Right renal pelvis (tissue), 4 donors: ENCODE data around the gene TJP3. TPM values are rescaled to one million over a fixed set of nuclear protein-coding genes. Genes with fewer than 3 reads are reported as not detected.
"Not testable (repeated sequence)": the region's sequence is repeated elsewhere in the genome, so short reads cannot be mapped to it uniquely, and the experiment has no call there.

ENCODE experiments used
- DNase-seq, 4 donors: peaks; one replicate each; pipeline ENCODE4 v3.0.0-alpha.2; 2013; ENCODE audit warnings: low read depth in 4 of 4, low spot score in 3 of 4, missing footprints in 1 of 4
- polyA plus RNA-seq, 4 donors: library from polyadenylated mRNA; unstranded; fragments of 120-200 nt; gene quantifications; one replicate each; pipeline ENCODE4 v1.2.1, GENCODE V29; 2013; ENCODE audit not compliant: insufficient read length in 4 of 4

The TJP3 gene
- polyA plus RNA-seq, 4 donors = 7.7 to 11.3 (median 9.6) TPM

DNA sequence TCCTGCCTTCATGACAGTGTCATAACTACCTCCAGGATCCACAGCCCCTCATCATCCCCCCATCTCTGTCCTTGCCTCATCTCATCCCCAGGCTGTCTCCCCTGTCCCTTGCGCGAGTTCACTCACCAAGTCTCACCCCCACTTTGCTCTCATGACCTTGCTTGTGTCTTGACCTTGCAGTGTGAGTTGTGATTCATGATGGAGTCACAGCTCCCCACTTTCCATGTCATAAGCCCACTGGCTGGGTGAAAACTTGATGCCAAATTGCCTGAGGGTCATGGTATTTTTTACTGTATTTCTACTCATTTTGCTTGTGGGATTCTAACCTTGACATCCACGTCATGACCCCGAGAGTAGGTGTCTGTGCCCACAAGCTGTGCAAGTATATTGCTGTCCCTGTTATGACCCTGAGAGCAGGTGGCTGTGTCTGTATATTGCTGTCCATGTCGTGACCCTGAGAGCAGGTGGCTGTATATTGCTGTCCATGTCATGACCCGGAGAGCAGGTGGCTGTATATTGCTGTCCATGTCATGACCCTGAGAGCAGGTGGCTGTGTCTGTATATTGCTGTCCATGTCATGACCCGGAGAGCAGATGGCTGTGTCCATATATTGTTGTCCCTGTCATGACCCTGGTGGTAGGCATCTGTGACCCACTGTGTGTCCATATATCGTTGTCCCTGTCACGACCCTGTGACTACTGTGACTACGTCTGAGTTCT is 29.5 kb downstream of the TJP3 start:
- DNase-seq = no peak

DNA sequence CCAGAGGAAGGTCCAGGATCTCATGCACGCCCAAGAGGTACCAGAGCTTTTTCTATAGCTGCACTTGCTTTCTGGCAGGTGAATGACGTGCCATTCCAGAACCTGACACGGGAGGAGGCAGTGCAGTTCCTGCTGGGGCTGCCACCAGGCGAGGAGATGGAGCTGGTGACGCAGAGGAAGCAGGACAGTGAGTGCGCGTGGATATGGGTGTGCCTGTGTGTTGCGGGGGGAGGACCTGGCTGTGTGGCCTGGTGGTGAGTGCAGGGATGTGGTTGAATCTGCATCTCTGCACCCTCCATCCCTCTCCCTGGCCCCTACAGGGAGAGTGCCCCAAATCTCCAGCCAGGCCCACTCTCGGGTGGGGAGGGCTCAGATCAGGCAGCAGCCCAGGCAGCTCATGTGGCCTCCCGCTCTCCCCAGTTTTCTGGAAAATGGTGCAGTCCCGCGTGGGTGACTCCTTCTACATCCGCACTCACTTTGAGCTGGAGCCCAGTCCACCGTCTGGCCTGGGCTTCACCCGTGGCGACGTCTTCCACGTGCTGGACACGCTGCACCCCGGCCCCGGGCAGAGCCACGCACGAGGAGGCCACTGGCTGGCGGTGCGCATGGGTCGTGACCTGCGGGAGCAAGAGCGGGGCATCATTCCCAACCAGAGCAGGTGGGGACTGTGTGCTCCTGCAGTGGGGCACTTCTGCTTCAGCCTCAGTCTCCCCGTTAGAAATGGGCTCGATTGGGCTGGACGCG is 30.5 kb downstream of the TJP3 start:
- no peak for DNase-seq

DNA sequence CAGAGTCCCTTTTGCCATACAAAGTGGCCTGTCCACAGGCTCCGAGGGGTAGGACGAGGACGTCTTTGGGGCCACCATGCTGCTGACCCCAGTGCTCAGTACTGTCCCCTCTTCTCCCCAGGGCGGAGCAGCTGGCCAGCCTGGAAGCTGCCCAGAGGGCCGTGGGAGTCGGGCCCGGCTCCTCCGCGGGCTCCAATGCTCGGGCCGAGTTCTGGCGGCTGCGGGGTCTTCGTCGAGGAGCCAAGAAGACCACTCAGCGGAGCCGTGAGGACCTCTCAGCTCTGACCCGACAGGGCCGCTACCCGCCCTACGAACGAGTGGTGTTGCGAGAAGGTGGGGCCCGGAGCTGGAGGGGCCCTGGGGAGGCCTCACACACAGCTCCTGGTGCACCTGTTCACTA is 32.2 kb downstream of the TJP3 start:
- no peak for DNase-seq

DNA sequence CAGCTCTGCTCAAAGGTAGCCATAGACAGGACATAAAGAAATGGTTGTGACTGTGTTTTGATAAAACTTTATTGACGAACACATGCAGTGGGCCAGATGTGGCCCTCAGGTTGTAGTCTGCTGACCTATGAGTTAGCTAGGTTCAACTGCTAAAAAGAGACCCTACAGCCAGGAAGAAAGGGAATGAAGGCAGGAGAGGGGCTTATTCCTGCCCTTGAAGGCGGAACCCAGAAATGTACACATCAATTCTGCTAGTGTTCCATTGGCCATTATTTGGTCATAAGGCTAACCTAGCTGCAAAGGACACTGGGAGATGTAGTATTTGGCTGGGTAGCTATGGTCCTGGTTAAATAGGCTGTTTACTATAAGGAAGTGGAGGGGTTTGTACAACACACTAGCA is 35.3 kb downstream of the TJP3 start:
- DNase-seq = no peak

DNA sequence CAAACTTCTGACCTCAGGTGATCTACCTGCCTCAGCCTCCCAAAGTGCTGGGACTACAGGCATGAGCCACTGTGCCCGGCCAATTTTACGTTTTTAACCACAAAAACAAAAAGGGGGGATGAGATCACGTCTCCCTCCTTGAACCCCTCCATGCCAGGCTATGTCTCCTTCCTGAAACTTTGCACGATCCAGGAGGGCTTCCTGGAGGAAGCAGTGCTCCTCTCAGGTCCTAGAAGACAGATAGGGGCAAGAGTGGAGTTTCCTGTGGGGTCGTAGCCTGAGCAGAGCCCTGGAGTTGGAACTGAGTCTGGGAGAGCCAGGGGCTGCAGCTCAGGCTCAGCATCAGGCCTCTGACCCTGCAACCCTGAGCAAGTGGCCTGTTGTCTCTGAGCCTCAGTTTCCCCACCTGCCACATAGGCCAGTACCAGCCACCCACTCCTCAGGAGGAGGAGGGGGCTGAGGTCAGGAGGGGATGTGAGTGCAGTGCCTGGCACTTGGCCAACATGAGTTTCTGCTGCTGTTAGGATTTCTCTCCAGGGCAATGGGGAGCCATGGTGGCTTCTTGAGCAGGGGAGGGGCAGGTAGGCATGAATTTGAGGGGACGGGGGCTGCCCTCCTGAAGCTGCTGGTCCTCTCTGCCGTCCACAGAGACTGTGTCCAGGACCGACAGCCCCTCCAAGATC is 37.3 kb downstream of the TJP3 start:
- DNase-seq = no peak

DNA sequence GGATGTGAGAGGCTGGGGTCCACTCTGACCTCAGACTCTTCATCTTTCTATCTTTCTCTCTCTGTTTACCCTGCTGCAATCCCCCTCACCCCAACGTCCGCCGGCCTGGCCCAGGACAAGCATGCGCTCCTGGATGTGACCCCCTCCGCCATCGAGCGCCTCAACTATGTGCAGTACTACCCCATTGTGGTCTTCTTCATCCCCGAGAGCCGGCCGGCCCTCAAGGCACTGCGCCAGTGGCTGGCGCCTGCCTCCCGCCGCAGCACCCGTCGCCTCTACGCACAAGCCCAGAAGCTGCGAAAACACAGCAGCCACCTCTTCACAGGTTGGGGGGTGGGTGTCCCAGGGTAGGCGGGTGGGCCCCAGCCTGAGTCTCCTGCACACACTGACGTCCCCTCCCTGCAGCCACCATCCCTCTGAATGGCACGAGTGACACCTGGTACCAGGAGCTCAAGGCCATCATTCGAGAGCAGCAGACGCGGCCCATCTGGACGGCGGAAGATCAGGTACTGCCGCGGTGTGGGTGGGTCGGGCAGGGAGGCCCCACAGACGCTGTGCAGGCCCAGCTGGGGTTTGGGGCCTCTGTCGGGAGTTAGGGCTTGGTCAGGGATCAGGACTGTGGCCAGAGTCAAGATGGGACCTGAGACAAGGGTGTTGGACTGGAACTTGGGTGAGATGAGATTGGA is 38.3 kb downstream of the TJP3 start:
- DNase-seq = no peak

DNA sequence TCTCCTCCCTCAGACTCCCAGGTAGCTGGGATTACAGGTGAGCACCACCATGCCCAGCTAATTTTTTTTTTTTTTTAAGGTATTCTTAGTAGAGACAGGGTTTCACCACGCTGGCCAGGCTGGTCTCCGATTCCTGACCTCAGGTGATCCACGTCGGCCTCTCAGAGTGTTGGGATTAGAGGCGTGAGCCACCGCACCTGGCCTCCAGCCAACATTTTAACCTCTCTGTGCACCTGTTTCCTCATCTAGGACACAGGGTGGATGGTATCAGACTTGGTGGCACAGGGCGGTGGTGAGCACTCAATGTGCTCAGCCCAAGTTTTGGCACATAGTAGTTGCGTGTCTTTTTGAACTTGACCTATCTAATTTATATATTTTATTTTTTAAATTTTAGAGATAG is 40.8 kb downstream of the TJP3 start:
- no peak for DNase-seq

DNA sequence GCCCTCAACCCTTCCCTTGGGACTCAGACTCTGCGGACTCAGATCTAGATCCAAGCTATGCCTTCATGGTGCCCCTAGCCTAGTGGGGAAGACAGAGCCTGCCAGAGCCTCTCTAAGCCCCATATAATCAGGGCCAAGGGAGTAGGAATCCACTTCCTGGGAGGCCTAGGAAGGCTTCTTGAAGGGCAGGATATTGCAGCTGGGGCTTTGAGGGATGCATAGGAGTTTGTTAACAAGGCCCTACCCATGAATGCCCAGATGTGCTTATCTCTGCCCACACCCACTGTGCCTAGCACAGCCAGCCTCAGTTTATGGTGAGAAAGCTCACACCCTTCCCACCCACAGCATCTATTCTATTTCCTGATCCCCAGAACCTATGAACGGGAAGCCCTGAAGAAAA is 42.0 kb downstream of the TJP3 start:
- DNase-seq = no peak

DNA sequence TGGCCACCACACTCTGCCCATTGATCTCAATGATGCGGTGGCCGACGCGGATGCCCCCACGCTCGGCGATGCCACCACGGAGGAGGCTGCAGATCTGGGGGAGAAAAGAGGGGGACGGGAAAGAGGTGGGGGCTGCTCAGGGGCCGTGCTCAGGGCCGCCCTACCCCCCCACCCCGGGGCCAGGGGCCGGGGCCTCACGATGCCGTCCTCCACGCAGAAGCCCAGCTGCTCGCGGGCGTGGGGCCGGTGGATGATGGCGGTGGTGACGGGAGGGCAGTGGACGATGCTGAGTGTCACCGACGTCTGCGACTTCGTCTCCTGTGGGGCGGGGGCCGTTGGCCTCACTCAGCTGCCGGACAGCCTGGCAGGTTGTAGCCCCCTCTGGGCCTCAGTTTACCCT is 43.1 kb downstream of the TJP3 start:
- no peak for DNase-seq

DNA sequence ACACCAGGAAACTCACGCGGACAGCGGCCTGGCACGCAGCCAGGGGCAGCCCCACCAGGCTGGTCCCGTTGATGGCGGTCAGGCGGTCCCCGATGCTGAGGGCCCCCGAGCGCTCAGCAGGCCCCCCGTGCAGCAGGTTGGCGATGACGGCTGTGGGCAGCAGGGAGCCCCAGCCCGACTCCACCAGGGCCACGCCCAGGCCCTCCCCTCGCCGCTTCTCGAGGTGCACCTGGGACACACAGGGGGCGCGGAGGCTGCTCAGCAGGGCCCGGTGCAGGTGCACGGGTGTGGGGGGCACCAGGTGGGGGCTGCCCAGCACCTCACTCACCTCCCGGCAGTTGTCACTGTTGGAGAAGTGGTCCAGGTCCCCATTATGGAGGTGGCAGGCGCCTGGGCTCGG is 44.3 kb downstream of the TJP3 start:
- DNase-seq = no peak

DNA sequence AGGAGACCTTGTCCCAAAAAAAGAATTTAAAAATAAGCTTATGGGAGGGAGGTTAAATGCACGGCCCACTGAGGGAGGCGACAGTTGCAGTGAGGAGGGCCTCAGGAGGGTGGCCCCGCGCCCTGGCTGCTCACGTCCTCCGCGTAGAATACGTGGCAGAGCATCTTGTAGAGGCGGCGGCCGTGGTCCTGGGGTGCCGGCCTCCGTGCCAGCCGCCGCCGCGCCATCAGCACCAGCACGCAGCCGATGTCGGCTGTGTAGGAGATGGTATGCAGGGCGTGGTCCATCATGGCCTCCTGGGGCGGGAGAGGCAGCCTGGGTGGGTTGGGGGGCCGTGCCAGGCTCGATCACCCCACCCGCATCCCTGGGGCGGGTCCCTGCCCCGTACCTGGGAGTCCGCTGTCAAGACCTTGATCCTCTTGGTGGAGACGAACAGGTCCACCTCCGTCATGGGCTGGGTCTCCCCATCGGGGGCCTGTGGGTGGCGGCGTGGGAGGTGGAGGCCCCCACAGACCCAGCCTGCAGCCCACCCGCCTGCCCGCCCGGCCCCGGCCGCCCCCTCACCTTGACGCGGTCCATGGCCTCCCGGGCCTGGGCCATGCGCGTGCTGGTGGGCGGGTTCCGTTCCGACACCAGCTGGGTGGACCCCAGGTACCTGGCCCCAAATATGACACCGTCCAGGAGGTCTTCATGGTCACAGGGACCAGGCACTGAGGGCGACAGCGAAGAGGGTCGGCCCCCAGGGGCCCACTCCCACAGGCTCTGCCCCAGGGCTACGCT is 45.6 kb downstream of the TJP3 start:
- no peak for DNase-seq

DNA sequence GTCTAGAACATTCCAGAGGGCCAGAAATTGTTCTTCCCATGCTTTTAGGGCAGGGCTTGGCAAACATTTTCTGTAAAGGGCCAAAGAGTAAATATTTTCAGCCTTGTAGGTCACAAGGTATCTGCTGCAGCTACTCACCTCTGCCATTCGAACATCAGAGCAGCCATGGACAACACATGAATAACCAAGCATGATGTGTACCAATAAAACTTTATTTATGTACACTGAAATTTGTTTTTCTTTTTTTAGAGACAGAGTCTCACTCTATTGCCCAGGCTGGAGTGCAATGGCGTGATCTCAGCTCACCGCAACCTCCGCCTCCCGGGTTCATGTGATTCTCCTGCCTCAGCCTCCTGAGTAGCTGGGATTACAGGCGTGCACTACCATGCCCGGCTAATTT is 49.5 kb downstream of the TJP3 start:
- not testable (repeated sequence) for DNase-seq

DNA sequence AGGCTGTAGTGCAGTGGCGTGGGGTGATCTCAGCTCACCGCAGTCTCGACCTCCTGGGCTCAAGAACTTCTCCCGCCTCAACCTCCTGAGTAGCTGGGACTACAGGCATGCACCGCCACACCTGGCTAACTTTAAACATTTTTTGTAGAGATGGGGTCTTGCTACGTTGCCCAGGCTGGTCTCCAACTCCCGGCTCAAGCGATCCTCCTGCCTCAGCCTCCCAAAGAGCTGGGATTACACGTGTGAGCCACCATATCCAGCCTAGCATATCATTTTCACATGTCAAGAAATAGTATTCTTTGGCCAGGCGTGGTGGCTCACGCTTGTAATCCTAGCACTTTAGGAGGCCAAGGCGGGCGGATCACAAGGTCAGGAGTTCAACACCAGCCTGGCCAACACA is 50.1 kb downstream of the TJP3 start:
- not testable (repeated sequence) for DNase-seq

DNA sequence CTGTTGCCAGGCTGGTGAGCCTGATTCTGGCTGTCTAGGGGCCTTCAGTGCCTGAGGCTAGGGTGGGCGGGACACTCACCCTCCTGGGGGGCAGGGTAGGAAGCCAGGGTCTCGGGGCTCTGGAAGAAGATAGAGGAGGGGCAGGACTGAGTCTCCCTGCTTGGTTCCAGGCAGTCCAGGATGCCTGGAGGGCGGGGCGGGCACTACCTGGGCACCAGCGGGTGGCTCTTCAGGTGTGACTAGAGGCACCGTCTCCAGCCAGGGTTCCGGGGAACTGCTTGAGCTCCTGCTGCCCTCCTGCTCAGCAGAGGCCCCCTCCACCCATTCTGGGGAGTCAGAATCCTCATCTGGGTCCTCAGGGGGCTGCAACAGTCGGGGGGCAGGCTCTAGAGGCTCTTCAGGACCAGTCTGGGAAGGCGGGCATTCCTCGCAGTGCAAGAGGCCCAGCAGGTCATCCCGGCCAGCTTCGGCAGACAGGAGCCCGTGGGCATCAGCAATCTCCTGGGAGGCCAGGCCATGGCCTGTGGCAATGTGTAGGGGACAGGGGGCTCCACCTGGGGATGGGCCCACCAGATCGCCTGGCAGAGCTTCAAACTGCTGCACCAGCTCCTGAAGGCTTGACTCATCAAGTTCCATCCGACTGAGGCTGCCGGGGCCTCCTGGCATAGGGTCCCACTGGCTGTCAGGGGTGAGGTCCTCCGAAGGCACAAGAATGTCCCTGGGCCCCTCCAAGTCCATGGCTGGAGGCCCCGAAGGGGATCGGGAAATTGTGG is 51.5 kb downstream of the TJP3 start:
- no peak for DNase-seq

DNA sequence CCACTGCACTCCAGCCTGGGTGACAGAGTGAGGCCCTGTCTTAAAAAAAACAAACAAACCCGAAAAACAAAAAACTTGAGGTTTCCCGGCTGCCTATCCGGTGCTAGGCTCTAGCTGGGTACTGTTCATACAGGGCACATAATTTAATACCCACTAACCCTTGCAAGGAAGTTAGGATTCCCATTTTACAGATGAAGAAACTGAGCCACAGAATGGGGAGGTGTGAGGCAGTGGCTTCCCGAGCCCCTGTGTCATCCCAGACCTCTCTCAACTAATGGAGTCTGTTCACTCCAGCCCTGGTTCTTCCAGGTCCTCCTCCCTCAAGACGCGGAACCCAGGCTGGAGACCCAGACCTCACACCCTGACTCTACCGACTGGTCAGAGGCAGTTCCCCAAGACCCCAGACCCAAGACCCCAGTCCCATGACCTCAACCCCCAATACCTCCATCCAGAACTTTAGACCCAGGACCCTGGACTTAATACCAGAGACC is 52.7 kb downstream of the TJP3 start:
- DNase-seq = no peak

DNA sequence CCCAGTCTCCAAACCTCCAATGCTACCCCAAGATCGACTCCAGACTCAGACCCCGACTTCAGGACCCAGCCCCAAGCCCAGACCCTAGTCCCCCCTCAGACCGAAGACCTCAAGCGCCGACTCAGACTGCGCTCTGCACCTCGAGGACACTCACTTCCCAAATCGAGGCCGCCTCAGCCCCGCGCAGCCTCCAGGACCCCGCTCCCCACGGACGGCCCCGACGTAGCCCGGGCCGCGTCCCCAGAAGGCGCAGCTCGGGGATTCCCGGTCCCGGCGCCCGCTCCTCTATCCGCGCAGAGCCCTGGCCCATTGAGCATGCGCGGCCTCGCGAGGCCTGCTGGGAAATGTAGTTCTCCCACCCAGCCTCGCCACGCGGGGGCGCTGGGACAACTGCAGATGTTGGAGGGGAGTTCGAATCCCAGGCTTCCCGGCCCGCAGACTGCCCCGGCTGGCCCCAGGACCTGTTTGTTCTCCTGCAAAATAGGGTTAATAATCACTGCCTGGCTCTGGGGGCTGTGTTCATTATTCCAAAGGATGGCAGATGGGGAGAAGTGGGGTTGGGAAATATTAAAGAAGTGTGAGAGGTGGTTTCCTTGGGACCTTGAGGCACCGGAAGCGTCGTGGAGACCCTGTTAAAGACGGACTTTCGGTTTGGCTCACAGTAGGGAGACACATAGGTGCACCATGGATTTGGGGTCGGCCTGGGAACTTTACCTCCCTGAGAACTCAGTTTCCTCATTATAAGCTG is 53.4 kb downstream of the TJP3 start, which contains the start of gene APBA3:
Gene APBA3 (minus strand): TSS at position 311 of the 748 bp plus-strand sequence. CDS start 1,428 bp downstream, outside the sequence.
- DNase-seq = peak; percentile 73 to 86 (median 78)

DNA sequence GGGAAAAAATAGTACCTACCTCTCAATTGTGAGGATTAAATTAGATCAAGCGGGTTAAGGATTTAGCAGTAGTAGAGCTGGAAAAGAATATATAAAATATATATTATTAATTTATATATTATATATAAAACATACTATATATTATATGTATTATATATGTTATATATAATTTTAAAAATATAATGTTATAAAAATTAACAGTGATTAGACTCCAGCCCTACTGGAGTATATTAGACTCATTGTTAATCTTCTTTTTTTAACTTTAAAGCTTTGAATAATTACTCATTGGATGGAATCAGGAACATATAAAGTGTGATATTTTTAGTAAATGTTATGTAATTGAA is 53.9 kb downstream of the TJP3 start:
- no peak for DNase-seq
